ENCODE measurements around the gene POU2F1. TPM values are rescaled to one million over a fixed set of nuclear protein-coding genes. Genes with fewer than 3 reads are reported as not detected.

POU2F1 gene
- polyA plus RNA-seq, 1 donor (not counting 4 experiments of a cell fraction or from before 2014, with no cell fraction given) = 3.2 TPM

GRCh38 chr1:167246971-167247370 is 26.3 kb downstream of the POU2F1 start:
- no peak overlapping the region for H3K4me2 ChIP-seq (ENCODE audit: control insufficient read depth, extremely low read depth, insufficient read depth, low read depth, low read length)
- no peak overlapping the region for H2AFZ ChIP-seq (ENCODE audit: control insufficient read depth, low read length)
- H3K27me3 ChIP-seq (ENCODE audit: control insufficient read depth, extremely low read depth, insufficient read depth, low read length) = no peaks in the 10 kb centered on the region
- dilution Hi-C loops (cut with MboI; ENCODE audit: extremely low pct_ligation_motif_present, low sequenced_read_pairs) = no loop called here
- H3K4me3 ChIP-seq (ENCODE audit: control insufficient read depth in 2 of 3, extremely low read depth in 1 of 3, insufficient read depth in 2 of 3, low read depth in 1 of 3, low read length in 3 of 3) = no peak overlapping the region
- no peaks in the 10 kb centered on the region for H3K36me3 ChIP-seq (ENCODE audit: control insufficient read depth in 2 of 2, extremely low read depth in 1 of 2, insufficient read depth in 2 of 2, low read length in 2 of 2)
- H3K4me1 ChIP-seq (ENCODE audit: control insufficient read depth, extremely low read depth, insufficient read depth, low read length) = no peaks in the 10 kb centered on the region
- FAIRE-seq (no peak), DNase-seq (ENCODE audit: low read depth, low spot score) (no peak)
- TF ChIP-seq CTCF (optimal IDR thresholded peaks at IDR 0.05 in 1 of 3, IDR thresholded peaks at IDR 0.05 in 1 of 3, conservative IDR thresholded peaks at IDR 0.05 in 1 of 3; ENCODE audit: extremely low read depth in 1 of 3, insufficient read depth in 2 of 3, low read length in 3 of 3) (no peak), EZH2 (IDR thresholded peaks at IDR 0.05; ENCODE audit: low read length) (no peak)
- no peak overlapping the region for H3K27ac ChIP-seq (ENCODE audit: control insufficient read depth, insufficient read depth, low read length)
- H4K20me1 ChIP-seq (ENCODE audit: control insufficient read depth, extremely low read depth, insufficient read depth, low read length) = no peaks in the 10 kb centered on the region
- H3K9ac ChIP-seq (ENCODE audit: control insufficient read depth, extremely low read depth, insufficient read depth, low read length) = no peak overlapping the region
- peaks cover 10% of the 10 kb centered on the region for H3K79me2 ChIP-seq (ENCODE audit: control insufficient read depth, insufficient read depth, low read length)
- no peaks in the 10 kb centered on the region for H3K9me1 ChIP-seq (ENCODE audit: control insufficient read depth, extremely low read depth, insufficient read depth, low read length)
- no peaks in the 10 kb centered on the region for H3K9me3 ChIP-seq (ENCODE audit: control insufficient read depth, low read depth, low read length)

GRCh38 chr1:167247754-167248153 is 27.1 kb downstream of the POU2F1 start:
- H3K79me2 ChIP-seq (ENCODE audit: control insufficient read depth, insufficient read depth, low read length) = peaks cover 10% of the 10 kb centered on the region
- no peaks in the 10 kb centered on the region for H3K9me1 ChIP-seq (ENCODE audit: control insufficient read depth, extremely low read depth, insufficient read depth, low read length)
- no peaks in the 10 kb centered on the region for H3K36me3 ChIP-seq (ENCODE audit: control insufficient read depth in 2 of 2, extremely low read depth in 1 of 2, insufficient read depth in 2 of 2, low read length in 2 of 2)
- H3K4me2 ChIP-seq (ENCODE audit: control insufficient read depth, extremely low read depth, insufficient read depth, low read depth, low read length) = no peak overlapping the region
- FAIRE-seq (no peak), DNase-seq (ENCODE audit: low read depth, low spot score) (no peak)
- H3K4me1 ChIP-seq (ENCODE audit: control insufficient read depth, extremely low read depth, insufficient read depth, low read length) = no peaks in the 10 kb centered on the region
- no peak overlapping the region for H3K27ac ChIP-seq (ENCODE audit: control insufficient read depth, insufficient read depth, low read length)
- dilution Hi-C loops (cut with MboI; ENCODE audit: extremely low pct_ligation_motif_present, low sequenced_read_pairs) = no loop called here
- TF ChIP-seq CTCF (optimal IDR thresholded peaks at IDR 0.05 in 1 of 3, IDR thresholded peaks at IDR 0.05 in 1 of 3, conservative IDR thresholded peaks at IDR 0.05 in 1 of 3; ENCODE audit: extremely low read depth in 1 of 3, insufficient read depth in 2 of 3, low read length in 3 of 3) (no peak), EZH2 (IDR thresholded peaks at IDR 0.05; ENCODE audit: low read length) (no peak)
- no peaks in the 10 kb centered on the region for H3K27me3 ChIP-seq (ENCODE audit: control insufficient read depth, extremely low read depth, insufficient read depth, low read length)
- H3K9ac ChIP-seq (ENCODE audit: control insufficient read depth, extremely low read depth, insufficient read depth, low read length) = no peak overlapping the region
- no peak overlapping the region for H2AFZ ChIP-seq (ENCODE audit: control insufficient read depth, low read length)
- H3K4me3 ChIP-seq (ENCODE audit: control insufficient read depth in 2 of 3, extremely low read depth in 1 of 3, insufficient read depth in 2 of 3, low read depth in 1 of 3, low read length in 3 of 3) = no peak overlapping the region
- H4K20me1 ChIP-seq (ENCODE audit: control insufficient read depth, extremely low read depth, insufficient read depth, low read length) = no peaks in the 10 kb centered on the region
- H3K9me3 ChIP-seq (ENCODE audit: control insufficient read depth, low read depth, low read length) = no peaks in the 10 kb centered on the region
